Measurements from ENCODE around the gene OR52B6.
"Not testable (repeated sequence)": the region's sequence is repeated elsewhere in the genome, so short reads cannot be mapped to it uniquely, and the experiment has no call there.

The OR52B6 gene, protein sequence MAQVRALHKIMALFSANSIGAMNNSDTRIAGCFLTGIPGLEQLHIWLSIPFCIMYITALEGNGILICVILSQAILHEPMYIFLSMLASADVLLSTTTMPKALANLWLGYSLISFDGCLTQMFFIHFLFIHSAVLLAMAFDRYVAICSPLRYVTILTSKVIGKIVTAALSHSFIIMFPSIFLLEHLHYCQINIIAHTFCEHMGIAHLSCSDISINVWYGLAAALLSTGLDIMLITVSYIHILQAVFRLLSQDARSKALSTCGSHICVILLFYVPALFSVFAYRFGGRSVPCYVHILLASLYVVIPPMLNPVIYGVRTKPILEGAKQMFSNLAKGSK

DNA sequence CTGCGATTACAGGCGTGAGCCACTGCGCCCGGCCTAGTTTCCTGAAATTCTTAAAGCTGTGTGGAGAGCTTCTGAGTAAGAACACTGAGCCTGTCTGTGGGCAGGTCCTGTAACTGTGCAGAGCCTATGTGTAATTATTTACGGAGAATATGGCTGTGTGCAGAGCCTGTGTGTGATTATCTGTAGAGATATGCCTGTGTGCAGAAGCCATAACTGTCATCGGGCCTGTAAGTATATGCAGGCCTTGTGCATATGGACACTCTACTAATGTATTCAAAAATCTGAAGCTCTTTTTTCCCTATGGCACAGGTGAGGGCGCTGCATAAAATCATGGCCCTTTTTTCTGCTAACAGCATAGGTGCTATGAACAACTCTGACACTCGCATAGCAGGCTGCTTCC lies at the start of gene OR52B6:
OR52B6 (plus strand) TSS at position 301 of the 400 bp plus-strand sequence; CDS start at position 301, 0 bp downstream.
- in situ Hi-C loops (cut with HindIII; ENCODE audit: low sequenced_read_pairs) = no loop called here

DNA sequence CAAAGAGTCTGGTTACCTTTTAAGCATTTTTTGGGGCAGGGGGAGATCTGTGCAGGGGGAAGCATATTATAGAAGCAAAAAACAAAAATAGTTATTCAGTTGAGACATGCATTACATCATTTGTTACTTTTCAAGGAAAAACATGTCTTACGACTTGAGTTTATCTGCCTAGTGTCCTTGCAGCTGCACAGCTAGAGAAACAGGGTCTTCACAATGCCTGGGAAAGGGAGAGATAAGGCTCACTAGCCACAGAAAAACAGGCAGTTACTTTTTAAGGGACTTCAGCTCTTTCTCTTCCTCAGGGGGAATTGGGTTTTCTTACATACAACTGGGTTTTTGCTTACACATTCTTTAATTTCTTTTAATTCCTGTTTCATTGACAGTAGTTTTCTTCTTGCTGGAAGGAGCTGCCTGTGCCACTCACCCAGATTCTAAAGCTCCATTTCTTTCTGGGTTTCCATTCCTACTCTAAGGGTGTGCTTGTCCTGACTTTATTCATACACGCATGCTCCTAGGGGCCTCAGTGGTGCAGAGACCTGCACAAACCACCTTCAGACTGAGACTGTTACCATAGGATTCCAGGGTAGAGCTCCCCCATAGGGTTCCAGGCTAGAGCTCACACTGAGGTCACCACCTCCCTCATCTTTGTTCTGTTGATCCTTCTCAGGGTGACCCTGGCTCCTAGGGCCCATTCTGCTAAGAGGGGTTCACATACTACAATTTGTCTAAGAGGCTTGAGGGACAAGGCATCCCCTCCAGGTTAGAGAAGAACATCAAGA lies 49.4 kb upstream of the OR52B6 start:
- in situ Hi-C loops (cut with HindIII; ENCODE audit: low sequenced_read_pairs) = no loop called here

DNA sequence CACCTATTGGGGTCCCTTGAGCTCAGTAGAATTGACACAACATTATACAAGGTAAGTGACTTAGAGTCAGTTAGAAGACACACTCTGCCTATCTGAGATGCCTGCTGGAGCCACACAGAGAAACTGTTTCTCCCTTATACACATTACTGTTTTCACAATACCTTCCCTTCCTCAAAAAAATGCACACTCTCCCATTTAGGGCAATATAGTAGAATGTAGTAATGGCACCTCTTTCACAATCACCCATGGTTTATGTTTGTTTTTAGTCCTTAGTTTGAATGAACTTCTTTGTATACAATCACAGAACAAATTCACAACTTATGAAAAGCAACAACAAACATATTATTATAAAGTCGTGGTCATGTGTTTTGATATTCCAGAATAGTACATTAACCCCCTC lies 46.6 kb upstream of the OR52B6 start:
- in situ Hi-C loops (cut with HindIII; ENCODE audit: low sequenced_read_pairs) = no loop called here

DNA sequence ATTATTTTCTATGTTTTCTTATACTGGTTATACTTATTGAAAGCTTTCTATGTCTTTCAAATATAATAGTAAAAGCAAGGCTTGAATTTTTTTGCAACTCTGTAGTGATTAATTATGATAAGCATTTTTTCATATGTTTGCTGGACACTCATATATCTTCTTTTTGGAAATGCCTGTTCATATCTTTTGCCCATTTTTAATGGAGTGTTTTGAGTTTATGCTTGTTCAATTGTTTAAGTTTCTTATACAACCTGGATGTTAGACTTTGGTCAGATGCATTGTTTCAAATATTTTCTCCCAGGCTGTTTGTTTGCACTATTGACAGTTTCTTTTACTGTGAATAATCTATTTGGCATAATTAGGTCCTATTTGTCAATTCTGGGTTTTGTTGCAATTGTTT lies 44.2 kb upstream of the OR52B6 start:
- in situ Hi-C loops (cut with HindIII; ENCODE audit: low sequenced_read_pairs) = no loop called here

DNA sequence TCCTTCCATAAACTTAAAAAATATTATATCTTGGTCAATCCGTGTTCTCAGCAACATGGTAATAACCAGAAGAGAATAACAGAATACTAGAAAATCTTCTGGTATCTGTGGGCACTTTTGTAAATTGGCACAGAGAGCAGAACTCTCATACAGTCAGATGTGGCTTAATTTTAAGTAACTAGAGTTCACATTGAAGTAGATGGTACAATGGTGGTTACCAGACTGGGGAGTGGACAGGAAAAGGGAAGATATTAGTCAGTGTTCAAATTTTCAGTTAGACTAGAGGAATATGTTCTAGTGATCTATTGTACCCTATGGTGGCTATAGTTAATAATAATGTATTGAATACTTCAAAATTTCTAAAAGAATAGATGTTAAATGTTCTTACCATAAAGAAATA lies 39.2 kb upstream of the OR52B6 start:
- in situ Hi-C loops (cut with HindIII; ENCODE audit: low sequenced_read_pairs) = no loop called here

DNA sequence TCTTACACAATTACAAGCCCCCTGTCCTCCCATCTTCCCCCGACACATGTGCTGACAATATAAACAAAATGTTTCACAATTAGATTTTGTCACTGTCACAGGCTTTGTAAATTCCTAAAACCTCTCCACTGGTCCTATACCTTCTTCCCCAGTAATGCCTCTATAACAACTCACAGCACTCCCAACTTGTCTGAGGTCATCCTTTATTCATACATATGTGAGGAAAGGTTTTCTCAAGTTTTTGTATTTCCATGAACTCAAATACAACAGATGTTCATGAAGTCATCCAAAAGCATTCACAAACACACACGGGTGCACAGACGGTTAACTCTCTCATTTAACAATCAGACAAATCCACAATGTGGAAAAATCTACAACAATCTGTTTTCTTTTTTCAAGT lies 34.2 kb upstream of the OR52B6 start:
- in situ Hi-C loops (cut with HindIII; ENCODE audit: low sequenced_read_pairs) = no loop called here

DNA sequence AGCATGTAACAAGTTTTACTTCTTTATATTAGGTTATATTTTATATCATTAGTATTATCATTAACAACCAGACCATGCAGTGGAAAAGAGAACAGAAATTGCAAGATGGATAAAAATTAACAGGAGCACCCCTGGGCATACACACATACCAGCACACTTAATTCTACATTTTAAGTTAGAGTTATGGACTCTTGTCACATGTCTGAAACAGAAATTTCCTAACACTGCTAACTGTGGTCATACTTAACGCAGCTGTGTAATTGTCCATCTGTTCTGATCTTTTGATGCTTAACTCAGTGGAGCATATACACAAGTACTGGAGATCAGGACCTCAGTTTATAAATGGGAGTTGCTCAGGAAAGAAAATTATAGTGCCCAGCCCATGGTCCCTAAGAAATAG lies 32.7 kb upstream of the OR52B6 start:
- in situ Hi-C loops (cut with HindIII; ENCODE audit: low sequenced_read_pairs) = no loop called here

DNA sequence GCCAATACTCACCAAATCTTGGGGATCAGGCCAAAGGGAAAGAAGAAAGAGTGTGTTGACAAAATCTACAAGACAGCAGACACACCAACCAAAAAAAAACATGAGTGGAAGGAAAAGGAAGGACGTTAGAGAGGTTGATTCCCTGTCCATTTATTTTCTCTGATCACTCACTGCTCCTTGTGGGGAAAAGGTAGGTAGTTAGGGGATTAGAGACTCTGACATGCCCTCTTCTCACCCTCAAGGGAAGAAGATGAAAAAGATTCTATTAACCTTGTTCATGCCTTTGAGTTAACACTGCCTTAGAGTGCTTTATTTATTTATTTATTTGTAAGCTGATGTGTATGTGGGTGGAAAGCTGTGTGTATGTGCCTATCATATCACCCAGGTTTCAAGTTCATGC lies 32.2 kb upstream of the OR52B6 start, which contains the start of gene OR52H1:
OR52H1 (minus strand) TSS at position 101 of the 400 bp plus-strand sequence. CDS start 3,035 bp downstream, outside the sequence.
- in situ Hi-C loops (cut with HindIII; ENCODE audit: low sequenced_read_pairs) = no loop called here

DNA sequence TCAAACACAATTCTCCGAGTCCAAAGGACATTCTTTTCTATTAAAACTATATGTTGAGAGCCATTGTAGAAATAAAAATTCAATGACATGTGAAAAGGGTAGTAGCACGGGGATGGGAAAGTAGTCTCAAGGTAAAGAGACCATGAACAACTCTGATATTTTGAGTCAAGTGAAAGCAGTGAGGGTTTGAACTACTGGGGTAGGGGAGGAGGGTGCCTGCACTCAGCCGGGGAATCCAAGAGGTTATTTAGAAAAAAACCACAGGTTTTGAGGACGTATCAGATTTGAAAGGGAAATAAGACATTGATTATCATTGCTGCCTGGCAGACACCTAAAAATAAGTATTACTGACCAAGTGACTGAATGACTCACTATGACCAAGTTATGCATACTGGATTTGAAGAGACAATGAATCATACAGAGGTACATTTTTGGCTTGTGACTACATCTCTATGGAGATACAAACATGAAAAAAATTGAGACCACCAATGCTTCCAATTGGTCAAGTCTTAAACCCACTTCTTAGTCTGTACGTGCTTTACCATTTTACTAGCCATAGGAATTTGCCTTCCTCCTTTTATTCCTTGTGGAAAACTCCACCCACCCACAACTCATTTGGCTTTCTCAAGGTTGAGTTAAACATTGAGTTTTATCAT lies 30.1 kb upstream of the OR52B6 start:
- in situ Hi-C loops (cut with HindIII; ENCODE audit: low sequenced_read_pairs) = no loop called here

DNA sequence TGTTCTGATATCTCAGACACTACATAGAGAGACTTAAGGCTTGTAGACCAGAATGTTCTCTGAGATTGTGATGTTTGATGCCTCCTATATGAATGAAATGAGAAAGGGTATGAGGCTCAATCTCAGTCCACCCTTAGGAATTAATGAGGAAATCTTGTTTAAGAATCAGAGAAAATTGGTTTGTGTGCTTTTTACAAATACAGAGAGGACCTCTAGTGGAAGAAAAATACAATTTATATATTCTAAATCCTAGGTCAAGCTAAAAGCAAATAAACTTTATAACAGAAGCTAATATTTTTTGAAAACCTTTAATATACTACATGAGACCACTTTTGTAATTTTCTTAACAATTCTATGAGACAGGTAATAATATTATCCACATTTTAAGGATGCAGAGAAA lies 27.3 kb upstream of the OR52B6 start:
- in situ Hi-C loops (cut with HindIII; ENCODE audit: low sequenced_read_pairs) = no loop called here

DNA sequence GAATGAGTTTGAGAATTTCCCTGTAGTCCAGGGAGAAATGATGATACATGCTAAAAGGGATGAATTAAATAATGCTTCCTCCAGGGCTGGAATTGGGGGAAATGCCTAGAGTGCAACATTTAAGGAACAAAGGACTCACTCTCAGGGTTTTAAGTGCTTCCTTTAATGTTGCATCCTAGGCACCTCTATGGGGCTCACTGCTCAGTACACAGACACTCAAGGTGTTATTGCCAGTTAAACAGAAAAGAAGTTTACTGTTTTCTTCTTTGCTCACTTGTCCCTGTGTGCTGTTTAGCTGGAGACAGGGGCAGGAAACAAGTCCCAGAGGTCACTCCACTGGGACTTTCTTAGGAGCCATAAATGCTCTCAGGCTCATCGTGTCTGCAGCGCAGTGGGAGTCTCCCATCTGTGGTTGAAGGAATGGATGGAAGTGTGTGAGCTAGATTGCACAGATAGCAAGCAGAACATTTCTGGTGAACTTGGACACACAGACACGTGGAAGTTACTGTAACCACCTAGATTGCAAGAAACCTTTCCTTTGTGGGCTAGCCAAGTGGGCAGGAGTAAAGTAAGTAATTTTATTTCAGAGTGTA lies 24.0 kb upstream of the OR52B6 start:
- in situ Hi-C loops (cut with HindIII; ENCODE audit: low sequenced_read_pairs) = no loop called here

DNA sequence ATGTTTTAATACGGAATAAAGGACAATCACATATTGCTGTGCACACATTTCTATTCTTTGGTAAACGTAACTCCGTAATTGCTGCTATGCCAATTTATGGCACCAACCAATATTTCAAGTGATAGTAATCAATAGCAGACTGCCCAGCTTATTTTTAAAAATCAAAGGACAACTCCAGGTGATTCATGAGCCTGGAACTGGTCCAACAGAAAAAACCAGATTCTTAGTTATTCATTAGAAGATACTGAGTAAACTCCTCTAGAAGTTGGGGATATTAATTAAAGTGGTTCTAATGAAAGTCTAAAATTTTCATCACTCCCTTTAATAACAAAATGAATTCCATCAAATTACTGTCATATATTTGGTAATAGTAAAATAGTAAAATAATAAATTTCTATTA lies 22.9 kb upstream of the OR52B6 start:
- in situ Hi-C loops (cut with HindIII; ENCODE audit: low sequenced_read_pairs) = no loop called here

DNA sequence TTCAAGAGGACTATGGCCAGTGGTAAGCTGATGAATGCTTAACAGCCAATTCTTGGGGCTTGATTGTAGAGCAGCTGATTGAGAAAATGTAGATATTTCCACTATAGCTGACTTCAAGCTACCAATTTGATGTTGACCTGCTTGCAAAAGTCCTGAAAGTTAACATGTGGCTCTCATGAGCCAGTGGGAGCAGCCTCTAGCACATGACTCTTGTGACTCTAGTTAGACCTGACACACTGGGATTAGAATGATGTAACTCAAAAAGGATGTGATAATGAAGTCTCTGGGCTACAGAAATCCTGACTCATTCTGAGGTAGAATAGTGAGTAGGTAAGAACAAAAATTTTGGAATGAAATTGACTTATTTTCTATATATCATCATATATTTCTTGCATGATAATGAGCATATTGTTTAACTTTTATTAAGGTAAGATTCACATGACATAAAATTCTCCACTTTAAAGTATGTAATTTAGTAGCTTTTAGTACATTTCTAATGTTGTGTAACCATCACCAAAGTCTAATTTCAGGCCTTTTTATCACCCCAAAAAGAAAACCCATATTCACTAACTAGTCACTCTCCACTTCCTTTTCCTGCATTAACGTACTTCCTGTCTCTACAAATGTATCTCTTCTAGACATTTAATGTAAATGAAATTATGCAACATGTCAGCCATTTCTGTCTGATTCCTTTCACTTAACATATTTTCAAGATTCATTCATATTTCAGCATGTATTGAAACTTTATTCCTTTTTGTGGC lies 16.2 kb upstream of the OR52B6 start:
- in situ Hi-C loops (cut with HindIII; ENCODE audit: low sequenced_read_pairs) = no loop called here

DNA sequence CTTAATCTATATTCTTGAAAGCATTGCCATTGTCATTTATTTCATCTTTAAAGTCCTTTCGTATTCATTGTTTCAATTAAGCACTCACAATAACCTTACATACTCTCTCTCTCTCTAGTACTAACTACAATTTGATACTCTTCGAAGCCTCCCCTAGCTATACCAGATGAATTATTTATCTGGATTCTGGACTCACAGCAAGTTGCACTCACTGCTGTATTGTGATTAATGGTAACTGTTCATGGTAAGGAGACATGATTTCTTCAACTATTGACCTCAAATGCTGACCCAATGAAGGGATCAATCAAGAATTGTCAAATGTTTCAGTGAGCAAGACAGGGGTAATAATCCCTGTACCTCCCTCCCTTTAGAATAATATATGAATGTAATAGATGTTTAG lies 6.0 kb upstream of the OR52B6 start:
- in situ Hi-C loops (cut with HindIII; ENCODE audit: low sequenced_read_pairs) = no loop called here

DNA sequence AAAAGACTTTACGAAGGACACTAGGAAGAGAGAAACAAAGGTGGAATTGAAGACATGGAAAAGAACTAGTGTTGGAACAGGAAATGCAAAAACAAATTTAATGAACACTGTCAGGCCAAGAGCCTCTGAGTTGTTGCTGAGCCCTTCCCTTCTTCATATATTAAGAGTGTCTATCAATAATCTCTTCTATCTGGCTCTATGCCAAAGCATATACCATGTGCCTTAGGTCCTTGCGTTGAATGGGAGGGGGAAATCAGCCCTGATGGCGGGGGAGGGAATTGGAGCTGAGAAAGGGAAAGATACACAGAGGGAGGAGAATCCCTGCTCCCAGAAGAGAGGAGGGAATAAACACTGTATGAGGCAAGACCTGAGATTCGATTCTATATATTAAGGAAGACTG lies 5.5 kb upstream of the OR52B6 start:
- in situ Hi-C loops (cut with HindIII; ENCODE audit: low sequenced_read_pairs) = no loop called here

DNA sequence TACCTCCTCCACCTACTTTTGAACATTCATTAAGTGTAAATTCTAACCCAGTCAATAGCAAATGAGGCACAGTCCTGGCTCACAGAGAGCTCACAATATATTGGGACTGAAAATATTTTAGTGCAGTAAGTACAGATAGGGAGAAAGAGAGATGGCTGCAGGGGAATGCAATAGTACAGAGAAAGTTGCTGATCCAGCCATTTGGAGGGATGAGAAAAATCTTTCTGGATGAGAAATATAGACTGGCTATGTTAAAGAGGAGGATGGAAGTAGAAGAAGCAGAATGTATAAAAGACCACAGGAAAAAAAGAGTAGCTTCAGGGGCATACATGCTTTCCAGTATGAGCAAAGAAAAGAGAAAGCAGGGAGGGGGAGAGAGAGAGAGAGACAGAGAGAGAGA lies 3.6 kb upstream of the OR52B6 start:
- in situ Hi-C loops (cut with HindIII; ENCODE audit: low sequenced_read_pairs) = no loop called here

DNA sequence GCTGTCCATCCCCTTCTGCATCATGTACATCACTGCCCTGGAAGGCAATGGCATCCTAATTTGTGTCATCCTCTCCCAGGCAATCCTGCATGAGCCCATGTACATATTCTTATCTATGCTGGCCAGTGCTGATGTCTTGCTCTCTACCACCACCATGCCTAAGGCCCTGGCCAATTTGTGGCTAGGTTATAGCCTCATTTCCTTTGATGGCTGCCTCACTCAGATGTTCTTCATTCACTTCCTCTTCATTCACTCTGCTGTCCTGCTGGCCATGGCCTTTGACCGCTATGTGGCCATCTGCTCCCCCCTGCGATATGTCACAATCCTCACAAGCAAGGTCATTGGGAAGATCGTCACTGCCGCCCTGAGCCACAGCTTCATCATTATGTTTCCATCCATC lies 337 bp downstream of the OR52B6 start:
- in situ Hi-C loops (cut with HindIII; ENCODE audit: low sequenced_read_pairs) = no loop called here

DNA sequence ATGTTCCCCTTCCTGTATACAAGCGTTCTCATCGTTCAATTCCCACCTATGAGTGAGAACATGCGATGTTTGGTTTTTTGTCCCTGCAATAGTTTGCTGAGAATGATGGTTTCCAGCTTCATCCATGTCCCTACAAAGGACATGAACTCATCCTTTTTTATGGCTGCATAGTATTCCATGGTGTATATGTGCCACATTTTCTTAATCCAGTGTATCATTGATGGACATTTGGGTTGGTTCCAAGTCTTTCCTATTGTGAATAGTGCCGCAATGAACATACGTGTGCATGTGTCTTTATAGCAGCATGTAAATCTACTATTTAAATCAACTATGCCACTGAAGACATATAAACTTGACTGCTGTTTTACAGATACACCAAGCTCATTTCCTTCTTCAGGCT lies 3.8 kb downstream of the OR52B6 start:
- in situ Hi-C loops (cut with HindIII; ENCODE audit: low sequenced_read_pairs) = not testable (repeated sequence)

DNA sequence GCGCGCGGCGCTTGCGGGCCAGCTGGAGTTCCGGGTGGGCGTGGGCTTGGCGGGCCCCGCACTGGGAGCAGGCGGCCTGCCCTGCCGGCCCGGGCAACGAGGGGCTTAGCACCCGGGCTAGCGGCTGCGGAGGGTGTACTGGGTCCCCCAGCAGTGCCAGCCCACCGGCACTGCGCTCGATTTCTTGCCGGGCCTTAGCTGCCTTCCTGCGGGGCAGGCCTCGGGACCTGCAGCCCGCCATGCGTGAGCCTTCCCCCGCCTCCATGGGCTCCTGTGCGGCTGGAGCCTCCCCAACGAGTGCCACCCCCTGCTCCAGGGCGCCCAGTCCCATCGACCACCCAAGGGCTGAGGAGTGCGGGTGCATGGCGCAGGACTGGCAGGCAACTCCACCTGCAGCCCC lies 9.2 kb downstream of the OR52B6 start:
- in situ Hi-C loops (cut with HindIII; ENCODE audit: low sequenced_read_pairs) = not testable (repeated sequence)

DNA sequence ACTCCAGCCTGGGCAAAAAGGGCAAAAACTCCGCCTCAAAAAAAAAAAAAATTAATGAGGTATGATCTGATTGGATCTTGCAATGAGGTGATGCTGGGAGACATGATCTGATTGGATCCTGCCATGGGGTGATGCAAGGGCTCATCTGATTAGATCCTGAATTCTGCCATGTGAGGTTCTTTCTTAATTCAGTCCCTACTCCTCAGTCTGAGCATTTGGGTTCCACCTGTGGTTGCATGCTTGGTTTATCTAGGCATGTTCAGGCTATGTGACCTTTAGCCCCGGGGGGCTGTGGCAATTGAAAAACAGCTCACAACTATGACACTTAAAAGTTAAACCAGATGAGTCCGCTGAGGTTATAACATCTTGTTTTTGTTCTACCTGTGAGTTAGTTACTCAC lies 10.9 kb downstream of the OR52B6 start:
- in situ Hi-C loops (cut with HindIII; ENCODE audit: low sequenced_read_pairs) = no loop called here

DNA sequence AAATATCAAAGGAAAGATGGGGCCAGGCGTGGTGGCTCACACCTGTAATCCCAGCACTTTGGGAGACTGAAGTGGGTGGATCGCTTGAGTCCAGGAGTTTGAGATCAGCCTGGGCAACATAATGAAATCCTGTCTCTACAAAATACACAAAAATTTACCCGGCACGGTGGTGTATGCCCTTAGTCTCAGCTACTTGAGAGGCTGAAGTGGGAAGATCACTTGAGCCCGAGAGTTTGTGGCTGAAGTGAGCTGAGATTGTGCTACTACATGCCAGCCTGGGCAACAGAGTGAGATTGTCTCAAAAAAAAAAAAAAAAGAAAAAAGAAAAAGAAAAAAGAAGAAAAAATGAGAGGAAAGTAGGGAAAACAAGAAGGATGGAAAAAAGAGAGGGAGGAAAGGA lies 11.9 kb downstream of the OR52B6 start:
- in situ Hi-C loops (cut with HindIII; ENCODE audit: low sequenced_read_pairs) = no loop called here
